GM21786 (cell line): Measurements from ENCODE around the gene ATG16L1.

ENCODE experiments used
- ATAC-seq: cut with Tn5 transposase; IDR thresholded peaks from one replicate; pipeline ENCODE4 v1.9.1; 2021; ENCODE audit not compliant: unreplicated experiment

The ATG16L1 gene

DNA sequence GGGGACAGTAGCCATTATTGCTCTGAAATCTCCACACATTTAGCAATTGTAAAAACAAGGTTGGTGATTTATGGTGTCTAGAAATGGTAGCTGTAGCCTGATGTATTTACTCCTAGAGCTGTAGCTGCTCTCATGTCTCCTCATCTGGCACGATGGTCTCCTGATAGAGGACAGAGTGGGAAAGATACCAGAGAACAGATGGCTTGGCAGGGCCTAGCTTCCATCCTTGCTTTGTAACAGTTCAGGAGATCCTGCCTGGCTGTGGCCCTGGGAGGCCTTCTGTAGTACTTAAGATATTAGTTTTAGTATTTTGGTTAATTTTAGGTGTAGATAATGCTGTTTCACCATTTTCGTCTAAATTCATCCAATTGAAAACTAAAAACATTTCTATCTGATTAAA is 6.7 kb downstream of the ATG16L1 start:
- ATAC-seq = no peak

DNA sequence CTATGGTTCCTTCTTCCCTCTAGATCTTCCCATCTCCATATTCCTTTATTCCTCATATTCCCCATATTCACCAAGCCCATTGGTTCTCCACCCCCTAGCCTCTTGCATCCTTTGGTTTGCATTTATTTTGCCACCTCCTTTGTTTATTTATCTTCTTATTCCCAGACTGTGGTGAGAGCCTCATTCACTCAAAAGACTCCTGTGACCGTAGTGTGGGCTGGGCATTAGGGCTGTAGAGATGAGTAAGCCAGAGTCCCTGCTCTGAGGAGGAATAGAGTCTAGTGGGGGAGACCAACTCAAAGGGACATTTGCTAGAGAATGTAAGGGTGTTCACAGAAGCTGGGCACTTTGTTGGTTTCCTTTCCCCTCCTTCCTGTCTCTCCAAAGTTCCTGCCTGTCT is 8.3 kb downstream of the ATG16L1 start:
- no peak for ATAC-seq

DNA sequence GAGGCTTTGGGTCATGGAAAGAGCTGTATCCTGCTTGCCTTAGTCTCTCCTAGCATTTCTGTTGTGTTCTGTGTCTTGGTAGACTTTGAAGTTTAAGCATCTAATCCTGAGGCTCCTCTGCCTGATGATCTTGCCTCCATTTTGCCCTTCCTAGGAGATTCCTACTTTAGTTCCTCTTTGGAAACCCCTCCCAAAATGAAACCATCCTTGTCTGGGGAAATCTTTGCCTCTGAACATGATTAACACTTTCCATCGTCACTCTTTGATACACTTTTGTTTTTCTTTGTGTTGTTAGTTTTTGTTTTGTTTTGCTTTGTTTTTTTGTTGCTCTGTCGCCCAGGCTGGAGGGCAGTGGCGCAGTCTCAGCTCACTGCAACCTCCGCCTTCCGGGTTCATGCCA is 9.2 kb downstream of the ATG16L1 start:
- no peak for ATAC-seq

DNA sequence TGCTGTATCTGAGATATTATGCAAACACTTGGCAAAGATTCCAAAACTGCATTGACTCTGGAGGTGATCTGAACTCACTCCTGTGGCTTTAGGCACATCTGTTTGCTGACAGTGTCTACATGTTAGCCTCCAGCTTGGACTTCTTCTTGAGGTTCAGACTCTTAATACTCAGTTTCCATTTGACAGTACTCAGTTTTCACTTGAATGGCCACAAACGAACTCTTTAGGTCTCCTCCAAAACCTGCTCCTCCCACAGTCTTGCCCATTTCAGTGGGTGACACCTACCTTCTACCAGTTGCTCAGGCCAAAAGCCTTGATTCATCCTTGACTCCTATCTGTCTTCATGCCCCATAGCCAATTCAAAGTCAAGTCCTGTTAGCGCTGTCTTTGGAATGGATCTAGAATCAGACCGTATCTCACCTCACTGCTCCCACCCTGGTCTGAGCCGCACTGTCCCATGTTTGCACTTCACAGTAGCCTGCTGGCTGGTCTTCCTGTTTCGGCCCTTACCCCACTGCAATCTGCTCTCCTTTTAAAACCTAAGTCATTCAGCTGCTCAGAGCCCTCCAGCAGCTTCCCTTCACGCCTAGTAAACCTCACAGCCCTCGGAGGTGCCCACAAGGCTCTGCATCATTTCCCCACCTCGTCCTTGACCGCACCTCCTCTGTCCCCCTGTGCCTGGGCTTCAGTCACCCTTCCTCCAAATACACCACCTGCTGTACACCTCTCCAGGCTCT is 10.5 kb downstream of the ATG16L1 start:
- ATAC-seq = peak; percentile 79

DNA sequence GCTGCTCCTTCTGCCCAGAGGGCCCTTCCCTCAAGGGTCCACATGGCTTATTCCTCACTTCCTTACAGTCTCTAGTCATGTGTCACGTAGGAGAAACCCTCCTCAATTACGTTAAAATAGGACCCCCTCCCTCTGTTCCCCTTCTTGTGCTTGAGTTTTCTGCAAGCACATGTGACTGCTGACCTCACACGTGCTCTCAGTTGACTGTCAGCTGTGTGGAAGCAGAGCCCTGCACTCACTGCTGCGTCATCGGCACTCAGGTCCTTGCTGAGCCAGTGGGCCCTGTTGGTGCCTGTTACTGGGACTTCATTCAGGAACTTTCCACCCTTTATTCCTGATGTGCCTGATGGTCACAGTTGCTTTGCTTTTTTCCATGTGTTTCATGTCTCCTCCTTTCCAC is 11.1 kb downstream of the ATG16L1 start:
- ATAC-seq = no peak

DNA sequence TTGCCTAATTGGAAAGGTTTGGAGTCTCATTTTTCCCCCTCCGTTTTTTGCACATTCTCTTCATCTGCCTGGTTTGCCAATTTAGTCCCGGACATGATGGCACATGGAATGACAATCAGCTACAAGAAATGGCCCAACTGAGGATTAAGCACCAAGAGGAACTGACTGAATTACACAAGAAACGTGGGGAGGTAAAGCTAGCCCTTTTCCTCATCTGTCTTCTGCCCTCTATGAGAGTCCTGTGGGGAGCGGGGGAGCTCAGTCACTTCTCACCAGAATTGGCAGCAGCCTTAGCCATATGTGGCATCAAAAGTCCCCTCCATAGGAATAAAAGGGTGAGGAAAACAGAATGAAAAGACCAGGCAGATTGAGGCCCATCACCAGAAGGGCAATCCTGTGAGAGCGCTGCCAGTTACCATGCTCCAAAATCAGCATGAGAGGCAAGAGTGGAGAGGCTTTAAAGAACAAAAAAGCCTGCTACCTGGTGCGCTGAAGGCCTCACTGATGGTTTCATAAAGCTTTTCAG is 11.6 kb downstream of the ATG16L1 start:
- no peak for ATAC-seq

DNA sequence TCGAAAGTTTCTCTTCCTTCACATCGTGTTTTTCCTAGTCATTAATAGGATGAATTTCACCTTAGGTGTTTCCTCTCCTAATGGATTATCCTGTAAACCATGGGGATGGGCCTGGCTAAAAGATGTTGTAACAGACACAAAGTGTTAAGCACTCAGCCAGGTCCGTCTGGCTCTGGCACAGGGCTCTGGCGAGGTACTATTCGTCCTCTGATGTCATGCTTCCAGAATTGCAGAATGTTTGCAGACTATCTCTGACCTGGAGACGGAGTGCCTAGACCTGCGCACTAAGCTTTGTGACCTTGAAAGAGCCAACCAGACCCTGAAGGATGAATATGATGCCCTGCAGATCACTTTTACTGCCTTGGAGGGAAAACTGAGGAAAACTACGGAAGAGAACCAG is 13.2 kb downstream of the ATG16L1 start:
- ATAC-seq = no peak

DNA sequence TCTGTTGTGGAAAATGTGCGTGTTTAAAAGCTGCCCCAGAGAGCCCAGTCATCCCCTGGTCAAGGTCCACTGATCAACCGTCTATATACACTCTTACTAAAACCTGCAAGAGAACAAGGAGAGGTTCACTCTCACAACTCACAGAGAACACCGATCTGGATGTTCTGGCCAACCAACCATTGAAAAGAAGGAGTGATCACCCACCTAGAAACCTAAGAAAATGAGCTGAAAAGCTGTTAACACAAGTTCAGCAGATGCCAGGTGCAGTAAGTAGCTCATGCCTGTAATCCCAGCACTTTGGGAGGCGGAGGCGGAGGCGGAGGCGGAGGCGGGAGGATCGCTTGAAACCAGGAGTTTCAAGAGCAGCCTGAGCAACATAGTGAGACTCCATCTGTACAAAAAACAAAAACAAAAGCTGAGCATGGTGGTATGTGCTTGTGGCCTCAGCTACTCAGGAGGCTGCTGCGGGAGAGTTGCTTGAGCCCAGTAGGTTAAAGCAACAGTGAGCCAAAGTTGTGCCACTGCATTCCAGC is 14.5 kb downstream of the ATG16L1 start:
- ATAC-seq = no peak

DNA sequence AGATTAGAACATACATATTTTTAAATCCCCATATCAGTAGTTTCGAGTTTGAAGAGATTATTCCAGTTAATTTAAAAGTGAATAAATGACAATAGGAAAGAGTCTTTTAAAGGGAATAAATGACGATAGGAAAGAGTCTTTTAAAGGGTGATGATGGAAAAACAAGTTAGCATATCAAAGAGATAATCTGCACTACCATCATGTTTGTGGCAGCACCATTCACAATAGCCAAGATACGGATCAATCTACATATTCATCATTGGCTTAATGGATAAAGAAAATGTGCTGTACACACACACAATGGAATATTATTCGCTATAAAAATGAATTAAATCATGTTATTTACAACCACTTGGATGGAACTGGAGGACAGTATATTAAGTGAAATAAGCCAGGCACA is 15.0 kb downstream of the ATG16L1 start:
- ATAC-seq = no peak

DNA sequence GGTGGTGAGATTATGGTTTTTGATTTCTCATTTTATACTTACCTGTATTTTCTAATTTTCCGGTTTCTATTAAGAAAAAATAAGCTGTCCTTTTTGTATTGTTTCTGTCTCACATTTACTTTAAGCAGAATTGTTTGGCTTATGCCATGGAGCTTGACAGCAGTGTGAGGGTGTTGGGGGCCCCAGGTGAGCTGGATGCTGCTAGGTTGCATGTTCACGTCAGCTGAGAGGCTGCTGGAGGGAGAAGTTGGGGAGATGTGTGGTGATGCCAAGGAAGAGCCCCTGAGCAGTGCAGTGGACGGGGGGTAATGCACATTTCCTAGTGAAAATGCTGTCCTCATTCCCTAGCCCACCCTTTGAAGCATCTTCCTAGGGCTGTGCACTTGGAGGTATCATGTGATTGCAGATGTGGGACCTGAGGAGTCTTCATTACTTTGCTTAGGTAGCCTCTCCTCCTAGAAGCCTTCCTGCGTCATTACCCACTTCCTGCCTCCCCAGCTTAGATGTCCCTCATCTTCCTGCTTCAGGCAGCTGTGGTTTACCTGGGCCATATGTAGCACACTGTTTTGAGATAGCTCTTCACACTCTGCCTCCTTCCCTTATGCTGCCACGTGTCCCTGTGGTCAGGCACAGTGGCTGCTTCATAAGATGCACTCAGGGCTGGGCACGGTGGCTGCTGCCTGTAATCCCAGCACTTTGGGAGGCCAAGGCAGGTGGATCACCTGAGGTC is 16.2 kb downstream of the ATG16L1 start:
- ATAC-seq = peak; percentile 89

DNA sequence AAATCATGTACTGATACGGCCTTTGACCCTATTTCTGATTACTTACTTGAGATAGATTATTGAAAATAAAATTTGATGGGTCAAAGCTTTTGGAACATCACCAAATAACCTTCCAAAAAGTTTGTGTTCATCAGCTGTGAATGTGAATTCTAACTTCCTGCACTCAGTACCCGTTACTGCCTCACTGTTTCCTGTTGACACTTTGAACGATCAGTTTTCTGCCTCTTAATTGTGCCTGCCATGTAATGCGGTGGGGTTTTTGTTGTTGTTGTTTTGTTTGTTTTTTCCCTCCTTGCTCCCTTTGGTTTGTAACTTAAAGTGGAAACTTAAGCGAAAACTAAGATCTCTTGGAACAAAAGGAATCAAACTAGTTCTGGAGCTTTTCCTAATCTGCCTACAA is 18.9 kb downstream of the ATG16L1 start:
- no peak for ATAC-seq

DNA sequence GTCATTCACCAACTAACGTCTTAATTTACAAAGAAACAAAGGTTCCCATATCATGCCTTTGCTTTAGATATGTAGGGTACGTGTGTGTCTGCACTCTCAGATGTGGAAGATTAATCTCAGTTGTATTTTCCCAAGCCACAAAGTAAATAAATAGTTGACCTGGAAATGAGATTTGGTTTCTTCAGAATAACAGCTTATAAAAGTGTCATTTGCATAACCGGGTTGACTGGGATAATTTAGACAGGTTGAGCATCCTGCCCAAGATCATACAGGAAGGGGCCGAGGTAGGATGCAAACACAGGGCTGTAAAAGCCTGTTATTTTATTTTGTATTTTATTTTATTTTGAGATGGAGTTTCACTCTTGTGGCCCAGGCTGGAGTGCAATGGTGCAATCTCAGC is 19.5 kb downstream of the ATG16L1 start:
- no peak for ATAC-seq

DNA sequence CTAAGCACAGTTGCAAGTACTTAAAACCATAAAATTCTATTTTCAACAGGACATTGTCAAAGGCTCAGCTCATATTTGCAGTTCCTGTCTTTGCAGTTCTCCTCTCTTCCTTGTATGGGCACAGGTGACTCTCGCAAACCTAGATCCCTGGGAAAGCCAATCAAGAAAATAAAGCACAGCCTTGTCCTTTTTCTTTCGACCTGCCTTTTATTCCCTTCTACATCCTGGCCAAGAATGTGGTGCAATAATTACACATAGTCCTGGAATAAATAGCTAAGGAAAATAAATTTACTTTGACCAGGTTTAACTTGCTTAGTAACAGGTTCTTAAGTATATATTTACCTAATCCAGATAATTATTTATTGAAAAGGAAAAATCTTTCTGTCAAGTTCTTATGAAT is 20.2 kb downstream of the ATG16L1 start:
- no peak for ATAC-seq

DNA sequence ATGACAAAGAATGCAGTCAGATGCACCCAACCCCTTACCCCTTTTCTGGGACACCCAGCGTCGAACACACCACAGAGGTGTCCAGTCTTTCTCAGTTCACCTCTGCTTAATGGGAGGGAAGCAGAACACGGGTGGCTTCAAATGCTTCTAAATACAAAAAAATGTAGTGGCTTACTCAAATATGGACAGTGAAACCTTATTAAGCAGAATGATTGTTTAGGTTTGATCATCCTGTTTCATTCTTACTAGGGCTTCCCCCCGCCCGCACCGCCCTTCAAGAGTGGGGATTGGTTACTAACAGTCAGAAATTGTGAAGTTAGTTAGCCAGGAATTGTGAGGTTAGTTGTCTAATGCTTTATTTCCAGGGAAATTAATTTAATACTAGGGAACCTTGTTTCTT is 21.6 kb downstream of the ATG16L1 start:
- no peak for ATAC-seq

DNA sequence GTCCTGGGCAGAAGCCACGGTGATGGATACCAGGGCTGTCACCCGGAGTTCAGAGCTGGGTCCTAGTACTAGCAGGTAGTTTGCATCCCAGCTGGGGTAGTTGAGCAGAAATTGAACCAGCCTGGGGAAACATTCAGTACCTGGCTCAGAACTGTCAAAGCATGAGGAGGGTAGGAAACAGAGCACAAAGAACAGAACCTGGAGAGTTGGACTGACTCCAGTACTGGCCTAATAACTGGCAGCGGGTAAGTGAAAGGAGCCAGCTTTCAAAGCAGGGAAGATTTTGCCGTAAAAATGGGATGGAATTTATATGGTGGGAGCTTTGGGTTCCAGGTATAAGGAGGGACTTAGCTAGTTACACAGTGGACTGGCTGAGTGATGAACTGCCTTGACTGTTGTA is 23.8 kb downstream of the ATG16L1 start:
- ATAC-seq = no peak

DNA sequence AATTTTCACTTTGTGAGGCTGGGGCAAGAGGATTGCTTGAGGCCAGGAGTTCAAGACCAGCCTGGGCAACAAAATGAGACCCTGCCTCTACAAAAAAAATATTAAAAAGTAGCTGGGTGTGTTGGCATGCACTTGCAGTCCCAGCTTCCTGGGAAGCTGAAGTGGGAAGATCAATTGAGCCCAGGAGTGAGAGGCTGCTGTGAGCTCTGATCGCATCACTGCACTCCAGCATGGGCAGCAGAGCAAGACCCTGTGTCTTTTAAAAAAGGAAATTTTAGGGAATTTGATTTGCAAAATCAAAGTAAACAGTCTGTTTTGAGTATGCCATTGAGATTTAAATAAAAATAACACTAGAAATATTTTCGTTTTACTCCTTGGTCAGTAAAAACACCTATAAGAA is 27.4 kb downstream of the ATG16L1 start:
- ATAC-seq = no peak

DNA sequence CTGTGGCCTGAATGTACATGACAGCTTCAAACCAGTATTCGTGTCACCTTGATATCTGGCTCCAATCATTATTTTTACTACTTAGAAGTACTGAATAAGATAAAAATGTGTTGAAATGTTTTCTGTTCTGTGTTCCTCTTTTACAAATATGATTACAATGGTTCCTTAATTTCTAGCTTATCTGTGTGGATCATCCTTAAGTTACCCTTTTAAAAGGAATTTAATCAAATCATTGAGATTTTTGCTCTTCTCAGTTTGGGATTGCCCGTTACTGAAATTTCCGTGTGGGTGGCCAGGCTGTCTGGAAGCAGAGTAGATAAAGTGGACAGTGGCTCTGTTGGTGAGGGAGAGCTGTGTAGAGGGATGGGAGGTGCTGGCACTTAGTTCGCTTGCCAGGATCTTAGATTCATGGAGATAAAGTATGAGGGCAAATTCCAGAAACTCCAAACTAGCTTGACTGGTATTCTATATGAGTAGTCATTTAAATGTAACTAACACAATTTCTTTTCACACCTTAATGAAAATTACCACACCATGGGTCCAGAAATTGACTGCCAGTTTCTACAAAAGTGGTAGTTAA is 28.7 kb downstream of the ATG16L1 start:
- no peak for ATAC-seq

DNA sequence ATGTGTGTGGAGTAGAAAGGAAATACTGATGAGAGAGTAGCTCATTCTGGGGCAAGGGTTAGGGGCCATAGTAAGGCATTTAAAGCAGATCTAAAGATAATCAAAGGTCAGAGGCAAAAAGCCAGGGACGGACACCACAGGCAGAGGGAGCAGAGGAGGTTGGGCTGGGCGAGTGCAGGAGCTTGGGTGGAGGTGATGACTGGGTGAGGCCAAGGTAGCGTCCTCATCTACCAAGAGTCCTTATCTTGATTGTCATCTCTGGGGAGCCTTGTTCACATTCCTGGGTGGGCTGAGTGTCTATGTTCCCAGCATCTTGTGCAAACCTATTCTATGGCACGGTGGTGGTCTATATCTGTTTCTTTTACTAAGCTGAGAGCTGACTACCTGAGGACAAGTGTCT is 30.1 kb downstream of the ATG16L1 start:
- no peak for ATAC-seq

DNA sequence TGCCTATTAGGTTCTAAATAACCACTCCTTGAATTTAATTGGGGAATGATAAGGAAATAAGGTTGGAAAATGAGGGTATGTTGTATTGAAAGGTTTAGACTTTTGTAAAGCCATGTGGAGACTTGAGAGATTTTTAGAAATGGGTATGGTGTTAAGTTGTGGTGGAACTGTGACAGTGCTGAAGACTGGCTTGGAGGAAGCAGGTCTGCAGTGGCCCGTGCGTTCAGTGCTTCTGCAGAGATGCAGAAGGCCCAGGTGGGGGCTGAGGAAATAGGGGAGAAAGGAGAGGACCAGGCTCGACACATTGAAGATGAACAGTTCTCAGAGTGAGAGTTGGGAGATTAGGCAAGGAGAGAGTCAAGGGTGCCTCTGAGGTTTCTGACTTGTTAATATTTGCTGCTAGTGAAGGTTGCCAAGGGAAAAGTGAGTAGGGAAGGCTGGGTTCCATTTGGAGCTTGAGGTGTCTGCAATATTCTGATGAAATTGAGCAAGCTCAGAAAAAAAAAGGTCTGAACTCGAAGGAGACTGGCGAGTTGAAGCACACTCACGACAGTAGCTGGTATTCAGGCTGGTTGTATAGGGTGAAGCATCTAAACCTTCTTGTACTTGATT is 30.6 kb downstream of the ATG16L1 start:
- ATAC-seq = no peak

DNA sequence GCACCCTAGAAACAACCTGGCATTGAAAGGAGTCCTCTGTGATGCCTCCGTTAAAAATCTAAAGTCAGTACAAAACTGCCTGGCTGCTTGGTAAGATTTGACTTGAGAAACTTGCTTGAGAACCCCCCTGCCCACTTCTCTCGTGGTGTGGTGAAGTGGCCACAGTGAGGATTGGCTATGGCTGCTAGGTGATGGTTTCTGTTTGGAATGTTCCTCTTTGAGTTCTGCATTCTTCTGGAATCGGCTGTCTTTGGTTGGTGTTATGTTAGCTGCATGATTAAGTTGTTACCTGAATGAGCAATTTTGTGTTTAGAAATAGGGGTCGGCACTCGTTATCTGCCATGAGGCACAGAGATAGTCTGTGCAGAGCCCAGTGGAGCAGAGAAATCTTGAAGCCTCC is 34.4 kb downstream of the ATG16L1 start:
- ATAC-seq = no peak

DNA sequence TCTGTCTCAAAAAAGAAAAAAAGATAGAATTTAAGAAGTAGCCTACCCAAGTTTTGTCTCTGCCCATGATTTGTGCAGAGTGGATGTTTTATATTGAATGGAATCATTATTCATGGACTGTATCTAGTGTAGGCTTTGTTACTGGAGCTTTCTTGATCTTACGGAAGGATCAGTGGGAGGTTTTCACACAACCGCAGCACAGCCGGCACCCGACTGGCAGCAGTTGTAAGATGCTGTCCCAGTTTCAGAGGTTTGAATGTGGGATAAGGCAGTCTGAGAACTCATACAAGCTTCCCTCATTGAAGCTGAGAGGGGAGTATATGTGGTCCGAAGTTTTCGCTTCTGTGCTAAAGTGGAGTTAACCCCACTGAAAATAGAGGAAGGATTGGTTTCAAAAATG is 36.4 kb downstream of the ATG16L1 start:
- no peak for ATAC-seq

DNA sequence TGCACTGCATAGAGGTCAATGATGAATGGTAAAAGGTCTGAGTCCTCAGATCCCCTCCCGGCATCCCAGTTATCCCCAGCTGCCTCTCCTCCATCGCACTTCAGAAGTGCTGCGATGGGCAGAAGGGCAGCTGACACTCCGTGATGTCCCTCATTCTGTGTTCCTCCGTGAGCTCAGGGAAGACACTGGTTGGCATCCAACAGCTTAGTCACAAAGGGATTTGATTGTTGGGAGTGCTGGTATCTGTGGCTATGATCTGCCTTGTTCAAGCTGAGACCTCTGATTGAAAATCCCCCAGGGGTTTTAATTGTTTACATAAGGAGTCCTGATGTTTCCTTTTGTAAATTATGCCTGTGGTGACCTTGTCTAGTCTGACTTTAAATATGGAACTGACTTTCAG is 37.2 kb downstream of the ATG16L1 start:
- no peak for ATAC-seq
